Testis (tissue), 3 donors: Measurements from ENCODE around the gene GALT. TPM values are rescaled to one million over a fixed set of nuclear protein-coding genes. Genes with fewer than 3 reads are reported as not detected.

Experiments
- DNase-seq: peaks from one replicate; pipeline ENCODE4 v3.0.0-alpha.2; 2019
- H3K27ac ChIP-seq, 2 donors: fragments of 200-600 bp; sonication (generic); one replicate each; pipeline ENCODE4 v1.5.1; 2019
- H3K27me3 ChIP-seq: fragments of 200-600 bp; sonication (generic); one replicate; pipeline ENCODE4 v1.5.1; 2019
- H3K36me3 ChIP-seq: fragments of 200-600 bp; sonication (generic); one replicate; pipeline ENCODE4 v1.5.1; 2017; ENCODE audit warnings: low read depth; ENCODE audit errors: missing control alignments
- H3K4me1 ChIP-seq: fragments of 200-600 bp; sonication (generic); one replicate; pipeline ENCODE4 v1.5.1; 2019
- H3K4me3 ChIP-seq, 2 donors: fragments of 200-600 bp; sonication (generic); one replicate each; pipeline ENCODE4 v1.5.1; 2017 to 2019
- H3K9me3 ChIP-seq: fragments of 200-600 bp; sonication (generic); one replicate; pipeline ENCODE4 v1.5.1; 2017
- CTCF ChIP-seq, 3 experiments: fragments of 450-650 bp in 2 of 3; fragments of 200-600 bp in 1 of 3; sonication (generic) in 1 of 3; IDR thresholded peaks; one replicate each; pipeline ENCODE4 v1.5.1; 2016 to 2019; ENCODE audit warnings: antibody characterized with exemption in 3 of 3, mild to moderate bottlenecking in 2 of 3, moderate library complexity in 1 of 3
- POLR2A ChIP-seq: fragments of 450-650 bp; IDR thresholded peaks from one replicate; pipeline ENCODE4 v1.6.1; 2017; ENCODE audit warnings: antibody characterized with exemption, mild to moderate bottlenecking, moderate library complexity
- WGBS, 2 donors: methylation state at CpG; one replicate each; pipeline ENCODE4 v1.1.5; 2018; 5-methylcytosine and 5-hydroxymethylcytosine counted together
- intact Hi-C: fragments of 100-400 bp; cut with DNase I; formaldehyde crosslinking; loops from one replicate; pipeline ENCODE4 v1.15.1; 2023; ENCODE audit warnings: low total_unique reads
- polyA plus RNA-seq: library from polyadenylated mRNA; stranded (reverse); fragments of 350-450 nt; fragmentation: Illumina TruSeq; extraction: RNeasy Lipid Tissue Mini Kit (QIAGEN cat#74804); gene quantifications from one replicate; pipeline ENCODE4 v1.2.3, GENCODE V29; 2014; ENCODE audit warnings: low read depth, low replicate concordance; ENCODE audit not compliant: insufficient read depth
- total RNA-seq, 2 donors: library from RNA; depleted of rRNA; stranded (reverse); fragments of >200 nt; gene quantifications; one replicate each; pipeline ENCODE4 v1.2.3, GENCODE V29; 2016

Gene GALT
- total and polyA plus RNA-seq, 3 donors from 2014 or later: 25.9 to 55.6 (median 46.1) TPM

- intact Hi-C loops: no loop called here
- Histone ChIP-seq H3K4me1 (peaks cover 22% of the 10 kb centered on the region), H3K36me3 (no peaks in the 10 kb centered on the region), H3K4me3 (no peak overlapping the region), H3K27me3 (no peaks in the 10 kb centered on the region), H3K27ac (no peak overlapping the region), H3K9me3 (no peaks in the 10 kb centered on the region)
- WGBS, 2 donors: 64 to 71% methylated on average over 3 of the region's 3 CpGs
- no peak for DNase-seq
- TF ChIP-seq CTCF (IDR thresholded peaks at IDR 0.05) (no peak), POLR2A (no peak)
Observed at GRCh38 chr9:34625186-34625486, 21.3 kb upstream of the GALT start.

DNA sequence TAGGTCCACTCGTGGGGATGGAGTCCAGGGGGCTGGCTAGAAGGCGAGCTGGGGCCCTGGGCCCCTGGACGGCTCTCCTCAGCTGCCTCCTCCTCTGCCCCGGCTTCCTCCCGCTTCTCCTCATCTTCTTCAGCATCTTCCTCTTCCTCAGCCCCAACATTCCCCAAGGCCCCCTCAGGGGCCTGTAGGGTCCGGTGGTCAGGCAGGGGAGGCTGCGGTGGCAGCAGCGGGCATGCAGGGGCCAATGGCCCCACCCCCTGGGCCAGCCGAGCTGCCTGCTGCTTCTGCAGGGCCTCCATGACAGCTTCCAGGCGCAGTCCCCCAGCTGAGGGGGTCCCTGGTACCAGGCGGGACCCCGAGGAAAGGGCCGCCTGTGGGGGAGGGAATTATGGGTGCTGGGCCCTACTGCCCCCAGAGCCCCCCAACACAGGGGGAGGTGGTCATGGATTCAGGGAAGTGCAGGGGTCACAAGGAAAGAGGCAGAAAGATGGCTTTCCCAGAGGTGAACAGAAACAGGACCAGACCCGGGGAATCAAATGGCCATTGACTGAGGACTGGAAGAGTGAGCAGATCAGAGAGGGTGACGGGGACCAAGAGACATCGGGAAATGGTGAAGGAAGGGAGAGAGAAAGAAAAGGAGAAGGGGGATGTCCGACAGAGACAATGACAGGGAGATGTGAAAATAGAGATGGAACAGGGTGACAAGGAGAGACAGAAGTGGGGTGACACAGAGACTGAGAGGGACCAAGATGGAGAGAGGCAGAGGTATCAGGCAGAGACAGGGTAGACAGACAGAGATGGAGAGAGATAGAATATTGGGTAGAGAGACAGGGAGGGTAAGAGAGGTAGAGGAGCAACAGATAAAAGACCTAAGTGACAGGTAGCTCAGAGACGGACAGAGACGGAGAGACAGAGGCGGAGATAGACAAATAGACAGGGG is 18.5 kb upstream of the GALT start:
- Histone ChIP-seq H3K4me3 (peak overlapping the region; percentile 31 to 40), H3K27me3 (no peaks in the 10 kb centered on the region), H3K27ac (no peak overlapping the region), H3K36me3 (no peaks in the 10 kb centered on the region), H3K4me1 (peaks cover 22% of the 10 kb centered on the region), H3K9me3 (no peaks in the 10 kb centered on the region)
- intact Hi-C loops: no loop called here
- TF ChIP-seq CTCF (IDR thresholded peaks at IDR 0.05) (no peak), POLR2A (no peak)
- DNase-seq: no peak
- 39 to 44% methylated on average over 20 of the region's 20 CpGs for WGBS, 2 donors

- 0 to 2% methylated on average over 16 to 46 of the region's 69 CpGs for WGBS, 2 donors
- Histone ChIP-seq H3K27me3 (no peaks in the 10 kb centered on the region), H3K9me3 (no peaks in the 10 kb centered on the region), H3K36me3 (no peaks in the 10 kb centered on the region), H3K27ac (no peak within 1 kb of the TSS), H3K4me1 (peaks cover 13% of the 10 kb centered on the region), H3K4me3 (peak within 1 kb of the TSS; percentile 31 to 40)
- TF ChIP-seq CTCF (IDR thresholded peaks at IDR 0.05) (no peak), POLR2A (no peak)
- intact Hi-C loops: no loop called here
- peak; percentile 21 for DNase-seq
Observed at GRCh38 chr9:34628656-34629490, 17.6 kb upstream of the GALT start, which contains the start of gene ARID3C. Gene ARID3C, minus strand, starts transcription at chr9:34629066. Its CDS starts 1,052 bp downstream, at chr9:34628014.

DNA sequence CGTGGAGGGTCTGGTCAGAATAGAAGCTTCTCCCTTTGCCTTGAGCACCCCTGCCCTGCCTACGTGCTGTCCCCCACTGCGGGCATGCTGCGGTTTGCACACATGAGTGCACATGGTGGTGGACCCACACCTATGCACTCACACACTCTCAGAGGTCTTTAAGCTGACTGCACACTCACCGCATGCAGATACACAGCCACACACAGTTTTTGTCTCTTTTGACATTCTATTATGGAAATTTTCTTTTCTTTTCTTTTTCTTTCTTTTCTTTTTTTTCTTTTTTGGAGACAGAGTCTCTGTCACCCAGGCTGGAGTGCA is 17.0 kb upstream of the GALT start:
- TF ChIP-seq POLR2A: no peak
- TF ChIP-seq CTCF (IDR thresholded peaks at IDR 0.05): no peak
- intact Hi-C loops: no loop called here
- WGBS, 2 donors: 13 to 27% methylated on average over 5 of the region's 5 CpGs
- no peak overlapping the region for H3K4me3 ChIP-seq
- peaks cover 12% of the 10 kb centered on the region for H3K4me1 ChIP-seq
- no peaks in the 10 kb centered on the region for H3K27me3 ChIP-seq
- H3K36me3 ChIP-seq: no peaks in the 10 kb centered on the region
- H3K9me3 ChIP-seq: no peaks in the 10 kb centered on the region
- no peak overlapping the region for H3K27ac ChIP-seq
- DNase-seq: no peak
